NCI-H1930 (cell line): ENCODE results near the gene LCN9.

ENCODE experiments used
- DNase-seq, 2 experiments: peaks; one replicate each; lab custom pipeline; 2025; lab: John Stamatoyannopoulos, UW

LCN9 gene

DNA sequence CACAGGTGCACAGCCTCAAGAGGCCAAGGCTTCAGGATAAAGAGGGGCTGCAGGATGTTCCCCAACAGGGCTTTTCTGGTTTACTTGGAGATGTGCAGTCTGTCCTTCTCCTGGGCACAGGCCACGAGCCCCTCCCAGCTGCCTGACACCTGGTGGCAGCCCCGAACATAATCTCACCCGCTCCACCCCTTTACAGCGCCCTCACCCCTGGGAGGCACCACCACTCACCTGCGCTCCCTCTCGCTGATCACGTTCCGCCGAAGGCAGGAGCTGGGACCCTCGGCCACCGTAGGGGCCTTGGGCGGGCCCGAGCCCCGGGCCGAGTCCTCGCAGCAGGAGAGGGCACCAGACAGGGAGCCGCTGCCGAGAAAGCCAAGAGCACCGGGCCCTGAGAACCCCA, 35.7 kb downstream of the LCN9 start:
- no peak for DNase-seq

DNA sequence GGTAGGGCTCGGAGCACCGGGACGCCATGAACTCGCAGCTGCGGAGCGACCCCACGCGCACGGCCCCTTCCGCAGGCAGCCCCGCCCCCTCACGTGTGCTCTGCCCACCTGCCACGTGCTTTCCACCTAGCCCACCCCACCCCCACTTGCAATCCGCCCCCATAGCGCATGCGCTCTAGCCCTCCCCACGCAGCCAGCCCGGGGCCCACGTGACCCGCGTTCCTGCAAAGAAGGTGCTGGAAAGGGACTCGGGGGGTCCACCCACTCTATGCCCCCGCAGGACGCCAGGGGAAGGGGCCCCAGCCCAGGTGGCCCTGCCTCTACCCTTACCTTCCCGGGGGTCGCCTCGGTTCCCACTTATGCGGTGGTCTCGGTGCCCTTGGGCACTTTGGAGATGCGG, 36.3 kb downstream of the LCN9 start, which contains the start of gene SOHLH1:
Gene SOHLH1 (minus strand): TSS at position 42 of the 400 bp plus-strand sequence. CDS start 14 bp downstream, at position 28.
- DNase-seq: no peak

DNA sequence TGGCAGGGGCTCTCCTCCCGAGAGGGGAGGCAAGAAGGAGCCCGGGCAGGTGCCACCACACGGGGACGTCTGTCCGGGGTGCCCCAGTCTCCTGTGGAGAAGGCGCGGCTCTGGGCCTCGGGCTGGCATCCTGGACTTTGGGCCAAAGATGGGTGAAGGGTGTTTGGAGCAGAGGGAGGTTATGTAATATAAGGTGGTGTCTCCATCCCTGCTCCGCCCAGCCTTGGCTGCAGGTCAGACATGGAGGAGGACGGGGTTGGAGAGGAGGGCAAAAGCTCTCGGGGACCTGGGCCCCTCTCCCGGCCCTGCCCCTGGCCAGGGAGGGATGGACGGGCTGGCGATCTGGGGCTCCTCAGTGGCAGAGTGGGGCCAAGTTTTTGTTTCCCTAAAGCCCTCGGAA, 37.4 kb downstream of the LCN9 start:
- no peak for DNase-seq

DNA sequence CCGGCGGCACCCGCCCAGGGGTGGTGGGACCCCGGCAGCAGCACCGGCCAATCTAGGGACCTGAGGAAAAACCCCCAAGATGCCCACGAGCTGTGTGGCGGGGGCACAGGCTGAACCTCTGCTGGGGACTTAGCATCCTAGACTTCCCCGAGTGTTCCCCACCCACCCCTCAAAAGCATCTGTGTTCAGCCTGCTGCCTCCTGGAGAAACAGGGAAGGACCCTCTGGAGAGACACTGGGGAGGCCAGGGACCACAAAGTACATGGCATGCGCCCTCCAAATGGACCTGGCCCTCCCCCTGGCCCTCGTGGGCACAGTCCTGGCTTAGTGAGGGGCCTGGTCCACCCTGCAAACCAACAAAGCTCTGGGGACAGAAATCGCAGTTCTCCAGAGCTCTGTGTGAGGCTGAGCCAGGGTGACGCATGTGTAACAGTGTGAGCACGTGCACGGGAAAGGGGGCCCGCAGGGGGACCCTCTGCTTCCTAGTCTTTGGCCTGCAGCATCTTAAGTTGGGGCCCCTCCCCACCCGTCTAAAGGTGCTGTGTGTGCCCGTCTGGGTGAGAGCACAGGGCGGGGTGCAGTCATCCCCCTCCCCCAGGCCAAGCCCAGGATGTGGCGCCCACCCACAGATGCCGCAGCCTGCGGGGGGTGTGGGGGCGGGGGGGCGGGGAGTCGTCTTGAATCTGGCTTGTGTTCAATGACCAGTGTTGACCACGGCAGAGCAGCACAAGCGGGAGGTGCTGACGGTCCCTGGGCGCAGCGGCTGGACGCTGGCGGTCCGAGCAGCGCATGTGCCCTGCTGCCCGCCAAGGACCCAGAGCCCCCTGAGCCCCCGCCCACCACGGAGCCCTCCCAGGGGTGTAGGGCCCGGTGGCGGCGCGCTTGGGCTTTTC, 38.2 kb downstream of the LCN9 start:
- no peak for DNase-seq

DNA sequence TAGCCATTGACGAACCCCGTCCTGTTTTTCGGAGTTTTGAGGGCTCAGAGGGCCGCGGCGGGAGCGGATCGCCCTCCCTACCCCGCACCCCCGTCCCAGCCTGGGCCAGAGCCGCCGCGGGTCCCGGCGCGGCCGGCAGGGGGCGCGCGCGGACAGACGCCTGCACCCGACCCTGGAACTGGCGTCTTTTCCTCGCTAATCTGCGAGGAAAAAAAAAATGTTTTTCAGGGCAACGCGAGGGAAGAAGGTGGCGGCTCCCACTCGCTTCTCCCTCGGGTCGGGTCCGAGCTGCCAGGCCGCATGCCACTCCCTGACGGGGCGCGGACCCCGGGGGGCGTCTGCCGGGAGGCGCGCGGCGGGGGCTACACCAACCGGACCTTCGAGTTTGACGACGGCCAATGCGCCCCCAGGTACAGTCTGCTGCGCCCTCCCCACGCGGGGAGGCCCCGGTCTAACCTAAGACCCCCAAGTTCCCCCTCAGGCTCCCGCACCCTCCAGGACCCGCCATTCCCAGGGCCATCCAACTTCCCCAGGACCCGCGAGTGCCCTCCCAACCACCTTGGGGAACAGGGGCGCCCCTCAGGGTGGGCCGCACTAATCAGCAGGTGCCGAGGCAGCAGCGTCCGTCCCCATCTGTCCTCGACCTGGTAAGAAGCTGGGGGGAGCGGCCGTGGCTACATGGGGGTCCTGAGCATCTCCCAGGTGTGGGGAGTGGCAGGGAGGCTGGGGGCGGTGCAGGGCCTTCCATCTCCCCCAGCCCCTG, 39.0 kb downstream of the LCN9 start, which contains the start of gene KCNT1:
Gene KCNT1 (plus strand): TSS at position 227 of the 763 bp plus-strand sequence. CDS start 74 bp downstream, at position 301.
- DNase-seq: peak in 1 of 2 experiments; percentile 35

DNA sequence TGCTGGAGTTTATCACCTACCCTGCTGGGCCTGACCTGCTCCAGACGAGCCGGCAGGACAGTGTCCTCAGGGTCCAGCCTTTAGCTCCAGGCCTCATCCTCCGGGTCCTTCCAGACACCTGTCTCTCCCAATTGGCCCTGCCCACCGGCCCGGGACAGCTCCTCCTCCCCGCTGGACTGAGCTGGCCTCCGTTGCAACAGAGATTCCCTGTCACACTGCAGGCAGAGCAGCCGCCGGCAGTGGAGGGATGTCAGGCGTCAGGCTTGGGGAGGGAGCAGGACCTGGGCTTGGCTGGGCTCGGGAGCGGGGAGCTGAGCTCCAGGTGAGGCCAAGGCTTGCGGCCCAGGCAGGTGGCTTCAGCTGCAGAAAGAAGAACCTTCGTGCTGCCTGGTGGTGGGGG, 40.6 kb downstream of the LCN9 start:
- no peak for DNase-seq

DNA sequence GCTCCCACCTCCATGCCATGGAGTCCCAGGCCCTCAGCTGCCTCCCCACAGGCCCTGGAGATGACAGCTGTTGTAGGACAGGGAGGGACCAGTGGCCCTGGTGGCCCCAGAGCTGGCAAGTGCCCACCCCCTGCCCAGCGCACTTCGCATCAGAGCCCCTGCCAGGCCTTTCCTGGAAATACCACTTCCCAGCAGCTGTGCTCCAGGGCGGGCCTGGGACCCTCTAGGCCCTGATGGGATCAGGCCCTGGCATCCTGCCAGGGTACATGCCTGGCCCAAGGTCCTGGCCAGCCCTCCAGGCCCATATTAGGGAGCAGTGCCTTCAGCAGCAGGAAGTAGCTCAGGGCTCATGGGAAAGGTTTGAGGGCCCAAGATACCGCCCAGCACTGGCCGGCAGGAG, 41.4 kb downstream of the LCN9 start:
- DNase-seq: no peak

DNA sequence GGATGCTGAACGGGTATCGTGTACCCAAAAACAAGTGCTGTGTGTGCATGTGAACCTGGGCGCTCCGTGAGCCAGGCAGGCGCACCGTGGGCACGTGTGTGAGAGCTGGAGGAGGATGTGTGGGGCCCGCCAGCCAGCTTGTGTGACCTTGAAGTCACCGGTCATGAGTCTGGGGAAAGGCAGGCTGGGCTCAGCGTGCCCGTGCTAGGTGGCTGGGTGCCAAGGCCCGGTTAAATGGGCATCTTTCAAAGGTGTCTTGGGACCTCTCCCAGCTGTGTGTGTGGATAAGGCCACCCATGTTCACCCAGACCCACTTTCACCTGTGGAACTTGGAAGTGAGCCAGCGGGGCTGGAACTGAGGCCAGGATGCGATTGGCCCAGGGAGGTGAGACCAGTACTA, 42.3 kb downstream of the LCN9 start:
- DNase-seq: no peak

DNA sequence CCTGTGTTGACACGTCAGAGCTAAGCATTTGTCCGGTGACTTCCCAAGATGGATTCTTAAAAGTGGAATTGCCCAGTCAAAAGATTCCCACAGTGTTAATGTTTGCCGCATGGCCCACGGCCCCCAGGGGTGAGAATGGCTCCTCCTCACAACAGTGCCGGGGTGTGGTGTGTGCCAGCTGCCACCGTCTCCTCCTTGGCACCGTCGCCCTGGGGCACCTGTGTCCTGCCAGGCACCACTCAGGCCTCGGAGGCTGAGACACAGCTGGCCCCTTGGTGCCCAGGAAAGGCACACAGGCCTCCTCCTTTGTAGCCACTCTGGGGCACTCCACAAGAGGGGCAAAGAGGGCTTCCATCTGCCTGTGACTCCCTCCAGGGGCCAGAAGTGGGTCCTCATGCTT, 43.2 kb downstream of the LCN9 start:
- DNase-seq: no peak

DNA sequence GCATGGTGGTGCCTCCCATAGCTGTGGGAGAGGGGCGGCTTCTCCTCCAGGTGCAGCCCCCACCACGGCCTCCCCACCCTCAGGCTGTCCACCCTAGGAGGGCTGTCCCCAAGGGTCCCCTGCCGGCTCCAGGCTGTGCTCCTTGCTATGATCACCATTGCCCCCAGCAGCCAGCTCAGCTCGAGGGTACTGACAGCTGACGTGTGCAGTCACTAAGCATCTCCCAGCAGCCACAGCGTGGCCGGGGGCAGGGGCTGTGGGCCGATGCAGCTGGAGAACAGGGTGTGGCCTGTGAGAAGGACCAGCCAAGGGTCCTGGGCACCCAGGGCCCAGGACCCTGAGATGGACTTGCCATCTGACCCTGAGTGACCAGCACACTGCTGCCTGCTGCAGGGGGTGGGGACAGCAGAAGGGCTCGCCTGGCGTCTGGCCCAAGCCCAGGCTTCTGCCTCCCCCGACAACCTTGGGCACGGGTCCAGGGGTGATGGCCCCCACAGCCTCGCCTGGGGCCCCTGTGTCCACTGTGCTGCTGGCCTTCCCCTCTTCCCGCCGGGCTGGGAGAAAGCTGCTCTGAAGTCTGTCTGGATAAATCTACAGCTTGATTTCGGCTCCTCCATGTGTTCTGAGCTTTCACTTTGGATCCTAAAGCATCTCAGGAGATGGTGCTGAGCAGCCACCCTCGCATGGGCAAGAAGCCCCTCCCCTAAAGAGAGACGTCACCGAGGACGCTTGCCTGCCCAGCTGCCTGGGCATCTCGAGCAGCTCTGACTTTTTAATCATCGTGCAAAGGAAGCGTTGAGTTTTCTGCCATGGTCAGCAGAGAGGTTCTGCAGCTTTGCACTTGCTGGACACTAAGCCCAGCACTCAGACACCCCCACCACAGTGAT, 44.4 kb downstream of the LCN9 start:
- no peak for DNase-seq

DNA sequence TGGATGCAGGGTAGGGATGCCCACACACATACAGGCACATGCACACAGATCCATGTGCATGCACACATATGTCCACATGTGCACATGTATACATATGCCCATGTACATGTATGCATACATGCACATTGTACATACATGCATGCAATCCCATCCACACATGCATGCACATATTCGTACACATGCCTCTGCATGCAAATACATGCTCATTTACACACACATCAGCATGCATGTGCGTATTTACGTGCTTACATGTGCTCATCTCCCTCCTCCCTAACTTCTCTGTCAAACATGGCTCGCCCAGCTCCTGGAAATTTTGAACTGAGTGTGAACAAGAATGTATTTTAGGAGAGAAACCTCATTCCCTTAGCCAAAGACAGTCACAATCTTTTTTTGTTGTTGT, 45.1 kb downstream of the LCN9 start:
- DNase-seq: no peak

DNA sequence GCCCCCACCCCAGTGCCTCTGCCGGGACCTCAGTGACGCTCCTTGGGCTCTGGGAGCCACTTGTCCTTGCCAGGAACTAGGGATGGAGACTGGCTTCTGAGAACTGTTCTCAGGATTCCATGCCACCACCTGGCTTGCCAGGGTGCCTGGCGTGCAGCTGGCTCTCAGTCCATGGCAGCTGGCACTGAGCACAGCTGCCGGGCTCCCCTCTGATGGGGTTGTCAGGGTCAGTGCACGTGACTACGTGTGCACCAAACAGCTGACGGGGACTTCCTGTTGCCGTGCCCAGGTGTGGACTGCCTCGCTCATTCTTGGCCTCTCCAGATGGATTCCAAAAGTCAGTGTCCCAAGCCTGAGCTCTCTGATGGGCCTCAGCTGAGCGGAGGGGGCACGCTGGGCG, 48.3 kb downstream of the LCN9 start:
- DNase-seq: no peak

DNA sequence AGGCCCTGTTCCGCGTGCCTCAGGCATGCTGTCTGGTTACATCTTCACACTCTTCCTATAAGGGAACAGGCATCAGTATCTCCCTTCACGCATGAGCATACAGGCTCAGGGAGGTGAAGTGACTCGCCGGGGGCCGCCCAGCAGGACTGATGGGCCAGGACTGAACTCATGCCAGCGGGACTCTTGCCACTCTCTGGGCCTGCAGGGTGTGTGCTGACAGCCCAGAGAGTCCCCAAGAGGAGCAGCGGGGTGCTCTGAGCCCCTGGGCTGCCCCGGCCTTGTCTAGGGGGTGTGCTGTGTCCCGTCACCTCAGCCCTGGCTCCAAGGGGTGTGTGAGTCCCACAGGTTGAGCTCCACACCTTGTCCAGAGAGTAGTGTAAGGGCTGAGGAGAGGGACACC, 48.8 kb downstream of the LCN9 start:
- no peak for DNase-seq

DNA sequence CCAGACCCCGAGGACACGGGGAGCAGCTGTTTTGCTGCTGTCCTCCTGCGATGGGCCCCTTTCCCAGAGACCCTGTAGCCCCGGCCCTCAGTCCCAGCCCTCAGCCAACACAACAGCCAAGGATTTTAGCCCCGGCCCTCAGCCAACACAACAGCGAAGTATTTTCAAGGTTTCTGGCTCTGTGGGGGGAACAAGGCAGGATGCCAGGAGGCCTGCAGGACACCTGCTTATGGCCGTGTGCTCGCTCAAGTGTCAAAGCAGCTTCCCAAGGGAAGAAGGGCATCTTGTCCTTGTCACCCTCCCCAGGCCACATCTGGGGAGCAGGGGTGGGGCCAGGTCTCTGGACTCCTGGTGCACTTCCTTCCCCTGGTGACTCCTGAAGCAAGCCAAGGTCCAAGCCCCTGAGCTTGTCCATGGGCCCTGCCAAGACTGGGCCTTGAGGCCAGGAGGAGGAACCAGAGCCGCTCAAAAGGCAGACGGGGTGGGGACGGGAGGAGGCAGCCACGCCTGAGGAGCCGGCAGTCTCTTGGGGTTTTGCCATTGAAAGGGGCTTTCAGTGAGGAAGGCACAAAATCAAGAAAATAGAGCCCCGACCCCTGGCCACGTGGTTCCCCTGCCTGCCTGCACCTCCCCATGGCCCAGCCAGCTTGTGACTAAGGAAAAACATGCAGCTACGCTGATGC, 49.6 kb downstream of the LCN9 start:
- DNase-seq: no peak

DNA sequence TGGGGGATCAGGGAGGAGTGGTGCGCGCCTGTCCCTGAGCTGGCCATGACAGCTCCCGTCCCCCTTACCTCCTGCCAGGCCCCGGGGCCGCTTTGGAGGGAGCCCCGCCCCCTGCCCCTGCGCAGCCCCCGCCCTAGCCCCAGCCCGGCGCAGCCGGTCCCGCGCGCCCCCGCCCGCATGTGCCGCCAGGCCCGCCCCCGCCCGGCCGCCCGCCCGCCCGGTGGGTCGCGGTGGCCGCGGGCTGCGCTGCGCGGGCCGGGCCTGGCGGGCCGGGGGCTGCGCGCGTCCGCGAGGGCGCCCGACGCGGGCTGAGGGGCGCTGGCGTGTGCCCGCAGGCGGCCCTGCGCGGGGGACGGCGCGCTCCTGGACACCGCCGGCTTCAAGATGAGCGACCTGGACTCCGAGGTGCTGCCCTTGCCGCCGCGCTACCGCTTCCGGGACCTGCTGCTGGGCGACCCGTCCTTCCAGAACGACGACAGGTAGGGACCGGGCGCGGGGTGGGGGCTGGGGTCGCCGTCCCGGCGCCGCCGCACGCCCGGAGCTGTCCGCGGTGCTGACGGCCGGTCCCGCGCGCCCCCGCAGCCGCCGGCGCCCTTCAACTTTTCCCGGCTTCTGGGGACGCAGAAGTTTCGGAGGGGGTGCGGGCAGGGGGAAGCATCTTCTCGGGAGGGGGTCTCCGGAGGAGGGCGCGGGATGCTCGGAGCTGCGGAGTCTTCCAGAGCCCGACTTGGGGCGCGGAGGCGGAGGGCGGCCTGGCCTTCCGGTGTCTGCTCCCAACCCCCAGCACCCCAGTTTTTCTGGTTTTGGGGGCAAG, 51.3 kb downstream of the LCN9 start:
- DNase-seq: no peak

DNA sequence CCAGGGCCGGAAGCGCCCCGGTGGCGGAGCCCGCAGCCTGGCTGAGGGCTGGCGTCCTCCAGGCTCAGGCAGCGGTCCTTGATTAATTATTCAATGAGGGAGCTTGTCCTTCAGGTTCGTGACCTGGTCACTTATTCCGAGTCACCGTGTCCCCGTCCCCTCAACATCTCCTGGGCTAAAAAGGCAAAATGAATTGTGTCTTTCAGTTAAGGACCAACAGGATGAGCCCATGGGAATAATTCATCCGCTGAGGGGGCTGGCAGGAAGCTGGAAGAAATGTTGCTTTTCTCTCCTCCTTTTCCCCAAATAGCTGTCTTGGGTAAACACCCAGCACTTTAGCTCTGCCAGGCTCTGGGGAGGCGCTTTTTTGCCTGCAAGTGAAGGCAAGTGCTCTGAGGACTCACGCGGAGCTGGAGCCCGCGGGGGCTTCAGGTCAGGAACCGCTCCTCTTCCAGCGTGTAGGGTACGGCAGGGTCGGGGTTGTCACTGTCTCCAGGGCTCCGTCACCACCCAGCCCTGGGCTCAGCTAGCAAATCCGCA, 52.0 kb downstream of the LCN9 start:
- no peak for DNase-seq

DNA sequence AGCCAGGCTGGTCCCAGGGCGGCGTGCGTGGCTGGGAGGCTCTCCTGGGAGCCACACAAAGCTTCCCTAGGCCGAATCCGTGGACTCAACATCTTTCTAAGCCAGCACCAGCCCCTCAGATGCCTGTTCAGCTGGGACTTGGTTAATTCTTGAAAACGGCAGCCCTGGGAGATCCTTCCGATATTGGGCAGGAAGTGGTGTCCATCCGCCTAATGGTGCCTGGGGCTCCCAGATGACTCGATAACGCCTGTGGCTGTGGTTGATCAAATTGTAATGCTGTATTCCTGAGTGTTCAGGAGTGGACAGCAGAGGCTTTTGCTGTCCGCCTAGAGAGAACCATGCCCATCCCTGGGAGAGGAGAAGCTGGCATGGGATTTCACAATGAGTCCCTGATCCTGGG, 52.9 kb downstream of the LCN9 start:
- no peak for DNase-seq
